Activated CD4-positive, alpha-beta T cell treated with anti-CD3 and anti-CD28 coated beads for 48 hours (primary cell): ENCODE measurements around the gene RPL27.
A peak's percentile ranks its signal among the peaks of the same experiment; 100 is the strongest.
"Not testable (repeated sequence)": the region's sequence is repeated elsewhere in the genome, so short reads cannot be mapped to it uniquely, and the experiment has no call there.

Experiments used
- DNase-seq: peaks from one replicate; pipeline ENCODE4 v3.0.0-alpha.2; 2020

Gene RPL27

DNA sequence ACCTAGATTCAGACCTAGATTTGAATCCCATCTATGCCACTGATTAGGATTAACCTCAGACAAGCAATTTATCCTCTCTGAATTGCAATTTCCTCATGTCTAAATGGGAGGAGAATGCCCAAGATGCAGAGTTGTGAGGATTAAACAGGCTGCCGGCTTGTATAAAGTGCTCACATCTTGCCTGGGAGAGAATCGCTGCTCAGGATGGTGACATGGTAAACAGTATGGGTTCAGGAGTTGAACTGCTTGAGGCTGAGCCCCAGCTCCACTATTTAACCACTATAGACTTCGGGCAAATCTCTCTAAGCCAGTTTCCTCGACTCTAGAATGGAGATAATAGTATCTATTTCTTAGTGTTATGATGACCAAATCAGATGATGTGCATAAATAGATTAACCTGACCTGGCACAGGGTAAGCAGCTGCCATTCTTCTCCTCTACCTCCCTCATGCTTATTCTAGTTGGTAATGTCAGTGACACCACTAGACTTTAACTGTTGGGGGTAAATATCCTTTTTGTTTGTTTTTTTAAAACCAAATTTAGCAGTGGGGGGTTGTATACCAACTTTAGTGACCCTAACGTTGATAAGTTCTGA lies 732 bp upstream of the RPL27 start:
- DNase-seq: no peak

DNA sequence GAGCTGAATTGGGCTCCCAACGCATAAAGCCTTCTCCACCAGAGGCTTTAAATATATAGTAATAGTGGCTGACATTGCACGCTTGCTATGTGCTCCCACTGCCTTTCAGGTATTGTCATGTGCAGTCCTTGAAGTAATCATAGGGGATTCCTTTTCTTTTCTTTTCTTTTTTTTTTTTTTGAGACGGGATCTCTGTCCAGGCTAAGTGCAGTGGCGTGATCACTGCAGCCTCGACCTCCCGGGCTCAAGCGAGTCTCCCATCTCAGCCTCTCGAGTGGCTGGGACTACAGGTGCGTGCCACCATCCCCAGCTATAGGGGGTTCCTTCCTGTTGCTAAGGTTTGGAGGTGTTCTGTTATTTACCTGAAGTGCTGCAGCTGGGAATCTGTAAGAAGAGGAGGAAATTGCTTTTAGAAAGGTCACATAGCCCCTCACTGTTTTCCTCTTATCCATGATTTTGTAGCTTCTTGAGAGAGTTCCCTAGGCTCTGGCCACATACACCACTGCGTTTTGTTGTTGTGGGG lies 845 bp downstream of the RPL27 start:
- no peak for DNase-seq

- not testable (repeated sequence) for DNase-seq
Observed at GRCh38 chr17:43000894-43001293, 2.7 kb downstream of the RPL27 start.

DNA sequence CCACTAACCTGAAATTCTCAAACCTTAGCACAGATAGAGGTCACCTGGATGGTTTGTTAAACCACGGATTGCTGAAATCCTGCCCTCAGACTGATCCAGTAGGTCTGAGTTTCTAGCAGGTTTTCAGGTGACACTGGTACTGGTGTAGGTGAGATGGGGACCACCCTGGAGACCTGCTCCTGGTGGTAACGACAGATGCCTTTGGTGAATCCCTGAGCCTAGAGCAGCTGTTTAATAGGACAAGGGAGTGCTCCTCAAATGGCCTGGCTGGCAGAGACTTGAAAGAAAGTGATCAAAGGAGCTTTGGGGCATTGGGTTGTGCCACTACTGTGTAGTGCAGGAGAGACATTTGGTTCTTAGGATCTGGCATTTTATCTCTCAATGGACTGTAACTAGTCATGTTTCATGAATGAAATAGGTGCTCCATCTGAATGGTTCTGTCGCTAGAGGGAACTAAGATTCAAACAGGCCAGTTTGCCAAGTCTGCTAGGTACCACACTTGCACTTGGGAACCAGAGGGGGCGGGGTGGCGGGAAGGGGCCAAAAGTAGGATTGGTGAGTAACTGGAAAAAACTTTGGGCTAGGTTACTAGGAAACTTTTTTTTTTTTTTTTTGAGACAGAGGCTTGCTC lies 5.4 kb downstream of the RPL27 start:
- DNase-seq: no peak

DNA sequence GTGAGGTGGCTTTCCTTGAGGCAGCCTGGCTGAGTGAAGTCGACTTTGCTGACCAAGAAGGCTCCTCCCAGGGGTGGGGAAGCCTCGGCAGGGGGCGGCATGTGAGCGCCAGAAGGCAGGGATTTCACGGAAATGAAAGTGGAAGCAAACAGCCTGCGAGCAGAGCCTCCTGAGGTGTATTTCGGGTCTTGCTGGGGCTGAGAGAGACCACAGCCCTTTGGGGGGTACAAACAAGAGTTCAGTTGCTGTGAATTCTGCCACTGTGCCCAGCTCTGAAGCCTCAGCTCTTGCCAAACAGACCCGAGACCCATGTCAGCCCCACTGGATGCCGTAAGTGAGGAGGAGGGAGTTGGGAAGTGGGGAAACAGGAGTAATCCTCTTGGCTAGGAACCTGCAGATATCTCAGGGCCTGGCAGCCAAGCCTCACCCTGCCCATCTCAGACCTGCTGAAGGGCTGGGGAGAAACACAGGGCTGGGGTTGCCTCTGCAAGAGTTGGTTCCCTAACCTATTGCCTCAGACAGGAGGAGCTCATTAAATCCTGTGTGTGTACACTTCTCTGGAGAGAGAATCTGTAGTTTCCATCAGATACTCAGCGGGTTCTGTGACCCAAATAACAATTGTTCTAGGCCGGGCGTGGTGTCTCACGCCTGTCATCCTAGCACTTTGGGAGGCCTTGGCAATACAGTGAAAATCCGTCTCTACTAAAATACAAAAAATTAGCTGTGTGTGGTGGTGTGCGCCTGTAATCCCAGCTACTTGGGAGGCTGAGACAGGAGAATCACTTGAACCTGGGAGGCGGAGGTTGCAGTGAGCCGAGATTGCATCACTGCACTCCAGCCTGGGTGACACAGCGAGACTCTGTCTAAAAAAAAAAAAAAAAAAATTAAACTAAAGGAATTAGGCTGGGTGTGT lies 8.7 kb downstream of the RPL27 start, which contains the start of gene IFI35:
Gene IFI35, plus strand, starts transcription at position 146 of the 913 bp plus-strand sequence. Its CDS starts 164 bp downstream, at position 310.
- peak; percentile 91 for DNase-seq

DNA sequence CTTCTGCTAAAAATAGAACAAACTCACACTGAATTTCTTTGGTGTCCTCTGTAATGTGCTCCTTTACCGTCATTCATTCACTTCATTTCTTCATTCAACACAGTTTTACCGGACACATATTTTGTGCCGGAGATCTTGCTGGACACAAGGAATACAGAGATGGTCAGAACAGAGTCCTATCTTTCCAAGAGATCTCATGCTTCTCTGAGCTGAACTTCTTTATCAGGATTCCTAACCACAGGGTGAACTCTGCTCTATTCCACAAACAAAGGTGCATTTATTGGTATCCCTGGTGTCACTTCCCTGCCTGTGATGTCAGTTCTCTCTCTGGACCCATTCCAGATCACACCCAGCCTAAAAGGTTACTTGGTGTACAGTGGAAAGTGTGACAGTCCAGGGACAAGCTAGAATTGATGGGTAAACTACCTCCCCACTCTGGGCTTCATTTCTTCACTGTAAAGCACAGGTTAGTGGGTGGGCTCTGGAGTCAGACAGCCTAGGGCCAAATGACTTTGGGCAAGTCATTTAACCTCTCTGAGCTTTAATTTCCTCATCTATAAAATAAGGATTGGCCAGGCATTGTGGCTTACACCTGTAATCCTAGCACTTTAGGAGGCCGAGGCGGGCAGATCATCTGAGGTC lies 12.6 kb downstream of the RPL27 start:
- no peak for DNase-seq

DNA sequence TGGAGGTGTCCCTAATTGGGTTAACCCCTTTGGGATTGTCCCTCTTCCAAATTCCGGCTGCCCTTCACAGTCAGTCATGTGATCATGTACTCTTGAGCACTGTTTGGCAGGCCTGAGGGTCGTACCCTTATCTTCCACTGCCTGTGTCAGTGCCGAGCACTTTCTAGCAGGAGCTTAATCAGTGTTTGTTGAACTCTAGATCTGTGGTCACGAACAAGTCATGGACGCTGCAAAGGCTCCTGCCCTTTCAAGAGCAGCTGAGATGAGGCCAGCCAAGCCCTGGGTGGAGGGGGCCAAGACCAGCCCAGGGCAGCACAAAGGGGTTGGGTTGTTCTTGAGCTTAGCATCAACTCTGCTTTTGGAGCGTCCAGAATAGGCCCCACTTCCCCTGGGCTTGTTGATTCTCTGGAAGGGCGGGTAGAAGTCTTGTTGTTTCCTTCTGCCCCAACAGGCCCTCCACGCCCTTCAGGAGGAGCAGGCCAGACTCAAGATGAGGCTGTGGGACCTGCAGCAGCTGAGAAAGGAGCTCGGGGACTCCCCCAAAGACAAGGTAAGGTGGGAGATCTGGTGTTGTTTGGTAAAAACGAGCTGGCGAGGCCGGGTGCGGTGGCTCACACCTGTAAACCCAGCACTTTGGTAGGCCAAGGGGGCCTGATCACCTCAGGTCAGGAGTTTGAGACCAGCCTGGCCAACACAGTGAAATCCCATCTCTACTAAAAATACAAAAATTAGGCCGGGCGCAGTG lies 13.7 kb downstream of the RPL27 start:
- DNase-seq: no peak

DNA sequence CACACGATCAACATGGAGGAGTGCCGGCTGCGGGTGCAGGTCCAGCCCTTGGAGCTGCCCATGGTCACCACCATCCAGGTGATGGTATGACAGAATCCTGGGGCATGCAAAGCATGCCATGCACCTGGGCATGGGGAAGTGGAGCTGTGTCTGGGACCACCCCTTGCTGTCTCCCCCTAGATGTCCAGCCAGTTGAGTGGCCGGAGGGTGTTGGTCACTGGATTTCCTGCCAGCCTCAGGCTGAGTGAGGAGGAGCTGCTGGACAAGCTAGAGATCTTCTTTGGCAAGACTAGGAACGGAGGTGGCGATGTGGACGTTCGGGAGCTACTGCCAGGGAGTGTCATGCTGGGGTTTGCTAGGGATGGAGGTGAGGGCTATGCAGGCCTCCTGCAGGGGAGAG lies 15.1 kb downstream of the RPL27 start:
- no peak for DNase-seq

DNA sequence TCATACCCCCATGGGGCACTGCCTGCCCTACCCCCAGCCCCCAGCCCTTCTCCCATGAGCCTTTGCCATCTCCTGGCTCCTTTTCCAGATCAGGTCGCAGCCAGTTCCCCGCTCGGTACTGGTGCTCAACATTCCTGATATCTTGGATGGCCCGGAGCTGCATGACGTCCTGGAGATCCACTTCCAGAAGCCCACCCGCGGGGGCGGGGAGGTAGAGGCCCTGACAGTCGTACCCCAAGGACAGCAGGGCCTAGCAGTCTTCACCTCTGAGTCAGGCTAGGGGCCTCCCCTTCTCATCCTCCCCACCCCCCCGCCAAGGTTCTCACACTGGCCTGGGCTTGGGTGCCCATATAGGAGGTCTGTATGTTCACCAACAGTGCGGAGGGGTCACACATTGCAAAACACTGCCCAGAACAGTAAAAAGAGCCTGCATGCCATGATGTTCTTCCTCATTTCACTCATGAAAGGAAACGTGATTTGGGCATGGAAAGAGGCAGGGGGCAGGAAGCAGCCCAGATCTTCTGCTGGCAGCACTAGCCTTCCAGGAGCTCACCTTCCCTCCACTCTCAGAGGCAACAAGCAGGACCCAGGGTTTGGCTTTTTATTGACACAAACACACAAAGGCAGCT lies 15.9 kb downstream of the RPL27 start:
- no peak for DNase-seq

DNA sequence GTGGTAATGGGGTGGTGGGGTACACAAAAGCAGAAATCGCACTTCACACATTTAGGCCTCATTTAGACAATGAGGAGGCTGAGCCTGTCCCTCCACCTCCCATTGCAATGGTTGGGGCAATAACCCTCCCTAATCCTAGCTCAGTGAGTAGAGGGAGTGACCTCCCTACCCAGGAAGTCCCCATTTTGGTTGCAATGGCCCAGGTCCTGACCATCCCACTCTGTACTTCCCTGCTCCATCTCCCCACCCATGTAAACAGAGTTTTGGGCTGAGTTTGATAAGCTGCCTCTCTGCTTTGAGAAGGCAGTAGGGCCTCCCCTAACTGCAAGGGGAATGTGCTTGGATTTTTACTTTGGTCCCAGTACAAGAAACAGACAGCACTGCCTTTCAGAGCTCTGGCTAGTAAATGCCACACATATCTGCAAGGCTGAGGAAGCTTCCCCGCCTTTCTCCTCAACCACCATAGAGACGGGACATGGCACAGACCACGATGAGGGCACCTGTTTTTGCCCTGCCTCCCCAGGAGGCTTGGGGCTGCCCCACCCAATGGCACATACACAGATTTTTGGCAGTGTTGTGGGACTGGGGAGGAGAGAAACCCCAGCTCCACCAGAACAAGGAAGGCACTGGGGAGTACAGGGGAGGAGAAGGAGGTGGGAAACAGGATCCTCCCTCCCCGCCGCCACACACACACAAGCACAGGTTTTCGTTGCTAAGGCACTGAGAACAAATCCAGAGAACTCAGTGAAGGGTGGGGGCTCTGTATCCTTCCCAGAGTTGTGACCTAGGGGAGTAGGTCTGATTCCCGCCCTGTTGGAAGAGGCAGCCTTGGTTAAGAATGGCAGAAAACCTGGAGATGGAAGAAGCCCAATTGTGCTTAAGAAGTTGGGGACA lies 16.7 kb downstream of the RPL27 start:
- DNase-seq: no peak

- DNase-seq: no peak
Observed at GRCh38 chr17:43015579-43015978, 17.4 kb downstream of the RPL27 start.

DNA sequence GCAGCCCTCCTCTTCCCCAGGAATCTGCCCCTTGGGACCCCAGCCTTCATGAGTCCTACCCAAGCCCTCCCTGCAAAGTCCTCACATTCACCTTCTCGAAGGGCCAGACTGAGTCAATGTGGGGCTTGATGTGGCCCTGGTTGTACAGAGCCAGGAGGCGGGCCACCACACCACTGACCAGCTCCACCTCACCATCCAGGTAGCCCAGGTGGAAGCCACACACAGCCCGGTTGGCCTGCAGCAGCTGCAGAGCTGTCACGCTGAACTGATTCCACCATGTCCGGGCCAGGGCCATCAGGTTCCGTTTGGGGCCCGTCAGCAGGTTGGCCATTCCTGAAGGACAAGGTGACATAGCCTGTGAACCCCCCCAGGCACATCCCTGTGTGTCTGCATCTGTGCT lies 18.0 kb downstream of the RPL27 start:
- no peak for DNase-seq

DNA sequence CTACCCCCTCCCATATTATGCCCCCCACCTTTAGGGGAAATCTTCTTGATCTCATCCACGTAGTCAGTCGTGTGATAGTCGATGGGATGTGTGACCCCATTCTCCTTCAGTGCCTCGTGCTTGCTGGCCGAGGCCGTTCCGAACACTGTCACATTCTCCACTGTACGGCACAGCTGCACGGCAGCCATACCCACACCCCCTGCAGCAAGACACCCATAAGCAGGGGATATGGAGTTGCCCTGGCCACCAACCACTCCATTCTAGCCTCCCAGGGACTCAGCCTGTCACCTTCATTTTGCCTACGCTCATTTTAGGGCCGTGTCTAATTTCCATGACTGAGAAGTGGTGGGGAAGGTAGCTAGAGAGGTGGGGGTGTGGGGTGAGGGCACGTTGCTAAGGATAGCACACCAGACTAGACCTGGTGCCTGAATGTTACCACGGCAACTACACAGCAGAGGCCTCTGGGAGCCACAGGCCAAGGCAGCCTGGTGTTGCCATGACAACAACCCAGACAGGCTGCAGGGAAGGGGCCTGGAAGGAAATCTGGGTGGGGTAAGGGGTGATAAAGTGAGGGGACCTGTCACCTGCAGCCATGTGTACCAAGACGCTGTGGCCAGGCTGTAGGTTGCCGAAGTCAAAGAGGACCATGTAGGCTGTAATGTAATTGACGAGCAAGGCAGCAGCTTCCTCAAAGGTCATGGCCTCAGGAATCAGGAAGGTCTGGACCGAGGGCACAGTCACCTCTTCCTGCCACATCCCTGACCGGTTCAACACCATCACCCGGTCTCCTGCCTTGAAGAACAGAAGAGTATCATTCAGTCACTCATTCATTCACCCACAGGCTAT lies 20.0 kb downstream of the RPL27 start:
- DNase-seq: no peak

DNA sequence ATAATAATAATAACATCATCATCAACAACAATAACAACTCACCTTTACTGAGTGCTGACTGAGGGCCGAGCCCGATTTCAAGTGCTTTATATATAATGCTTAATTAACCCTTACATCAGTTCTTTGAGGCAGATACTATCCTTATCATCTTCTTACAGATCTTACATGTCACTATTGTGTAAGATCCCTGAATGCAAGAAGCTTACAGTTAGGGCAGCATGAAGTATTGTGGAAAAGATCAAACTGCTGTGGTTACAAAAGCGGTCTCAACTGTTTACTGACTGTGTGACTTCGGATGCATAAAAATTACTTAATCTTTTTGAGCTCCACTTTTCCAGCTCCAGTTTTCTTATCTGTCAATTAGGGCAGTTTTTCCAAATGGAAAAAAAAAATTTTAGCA lies 20.7 kb downstream of the RPL27 start:
- no peak for DNase-seq

- DNase-seq: no peak
Observed at GRCh38 chr17:43019418-43019817, 21.2 kb downstream of the RPL27 start.

GRCh38 chr17:43020030-43020621 lies 21.9 kb downstream of the RPL27 start:
- no peak for DNase-seq

DNA sequence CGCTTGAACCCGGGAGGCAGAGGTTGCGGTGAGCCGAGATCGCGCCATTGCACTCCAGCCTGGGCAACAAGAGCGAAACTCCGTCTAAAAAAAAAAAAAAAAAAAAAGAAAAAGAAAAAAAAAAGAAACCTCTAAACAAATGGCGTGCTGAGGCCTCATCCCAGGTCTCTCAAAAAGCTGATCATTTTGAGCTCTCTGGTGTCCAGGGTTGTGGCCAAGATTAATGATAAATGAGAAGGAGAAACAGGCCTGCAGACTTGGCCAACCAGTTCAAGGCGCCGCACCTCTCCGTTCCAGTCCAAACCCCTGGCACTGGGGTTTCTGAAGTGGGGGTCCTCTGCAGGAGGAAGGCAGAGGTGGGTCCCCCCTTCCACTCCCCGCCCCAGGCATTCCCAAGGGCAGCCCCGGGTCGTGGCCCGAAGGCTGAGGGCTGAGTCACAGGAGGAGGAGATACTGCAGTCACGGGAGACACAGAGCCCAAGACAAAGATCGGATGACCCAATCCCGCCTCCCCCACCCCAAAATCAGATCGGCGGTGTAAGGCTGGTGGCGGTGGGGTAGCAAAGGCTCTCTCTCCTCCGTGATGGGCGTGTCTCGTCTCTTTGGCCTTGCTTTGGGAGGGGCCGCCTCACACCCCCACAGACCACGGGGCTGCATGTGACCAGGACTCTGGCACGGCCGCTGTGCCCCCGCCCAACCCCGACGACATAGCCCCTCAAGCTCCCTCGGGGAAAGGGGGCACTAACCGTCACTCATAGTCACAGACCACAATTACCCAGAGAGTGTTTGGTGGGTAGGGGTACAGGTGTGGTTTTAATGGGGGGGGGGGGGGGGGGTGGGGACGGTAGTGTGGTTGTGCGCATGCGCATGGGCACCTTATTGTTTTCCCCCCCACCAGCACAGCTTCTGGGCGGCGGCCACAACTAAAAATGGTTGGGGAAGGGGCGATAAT lies 22.8 kb downstream of the RPL27 start:
- peak; percentile 40 for DNase-seq
